IMR-90 (cell line): ENCODE data around the gene AP3B1. TPM values are rescaled to one million over a fixed set of nuclear protein-coding genes. Genes with fewer than 3 reads are reported as not detected.

Experiments used
- ATAC-seq: fragments of 200-7000 bp; cut with Tn5 transposase; 2 replicates; pipeline ENCODE4 v1.9.1; 2020; ENCODE audit warnings: low read depth, mild to moderate bottlenecking, moderate library complexity
- BruUV-seq: library from RNA; stranded (reverse); fragments of 400-500 nt; replicated peaks from 2 replicates; lab custom pipeline; 2021; lab: Mats Ljungman, UMichigan
- CTCF ChIA-PET: fragments of 300-600 bp; formaldehyde crosslinking; extraction: SDS; loops from one replicate; lab custom pipeline; 2021; ENCODE audit warnings: antibody characterized with exemption; lab: Yijun Ruan, JAX
- POLR2A ChIA-PET: fragments of 300-600 bp; sonication (Branson Sonifier 250); formaldehyde crosslinking; loops from one replicate; lab custom pipeline; 2022; ENCODE audit warnings: antibody characterized with exemption; ENCODE audit not compliant: unreplicated experiment; lab: Charles Lee
- DNase-seq: peaks from one replicate; pipeline ENCODE4 v3.0.0; 2013
- H2AFZ ChIP-seq: replicated peaks from 2 replicates; pipeline ENCODE3; 2013; ENCODE audit warnings: low read length, mild to moderate bottlenecking; ENCODE audit not compliant: poor library complexity
- H2AK5ac ChIP-seq: 2 replicates; pipeline ENCODE4 v1.6.1; 2013; ENCODE audit warnings: low read depth, low read length, inconsistent platforms
- H2AK9ac ChIP-seq: replicated peaks from 2 replicates; pipeline ENCODE3; 2013; ENCODE audit warnings: mild to moderate bottlenecking, low read depth, low read length, moderate library complexity; ENCODE audit not compliant: poor library complexity
- H2BK120ac ChIP-seq: 2 replicates; pipeline ENCODE4 v1.6.1; 2013; ENCODE audit warnings: low read depth, low read length, inconsistent platforms
- H2BK15ac ChIP-seq: 3 replicates; pipeline ENCODE4 v1.6.1; 2013; ENCODE audit warnings: low read depth, low read length, inconsistent platforms
- H2BK20ac ChIP-seq: 2 replicates; pipeline ENCODE4 v1.6.1; 2013; ENCODE audit warnings: low read depth, mild to moderate bottlenecking, inconsistent platforms, low read length, moderate library complexity
- H2BK5ac ChIP-seq: 2 replicates; pipeline ENCODE4 v1.6.1; 2013; ENCODE audit warnings: mild to moderate bottlenecking, low read depth, low read length, inconsistent platforms; ENCODE audit not compliant: poor library complexity, severe bottlenecking
- H3K14ac ChIP-seq: replicated peaks from 2 replicates; pipeline ENCODE4 v1.6.1; 2013; ENCODE audit warnings: low read depth, low read length, inconsistent platforms
- H3K18ac ChIP-seq: 2 replicates; pipeline ENCODE4 v1.6.1; 2013; ENCODE audit warnings: low read depth, low read length, control low read depth
- H3K23ac ChIP-seq: 2 replicates; pipeline ENCODE4 v1.6.1; 2013; ENCODE audit warnings: low read depth, low read length, inconsistent platforms
- H3K27ac ChIP-seq: 2 replicates; pipeline ENCODE4 v1.5.1; 2013; ENCODE audit warnings: mild to moderate bottlenecking, control low read depth, low read length; ENCODE audit not compliant: insufficient read depth
- H3K27me3 ChIP-seq: 2 replicates; pipeline ENCODE4 v1.6.1; 2013; ENCODE audit warnings: low read length; ENCODE audit not compliant: control insufficient read depth, insufficient read depth
- H3K36me3 ChIP-seq: 2 replicates; pipeline ENCODE4 v1.6.1; 2013; ENCODE audit warnings: low read length, mixed read lengths; ENCODE audit not compliant: control insufficient read depth, insufficient read depth
- H3K4ac ChIP-seq: 2 replicates; pipeline ENCODE4 v1.6.1; 2013; ENCODE audit warnings: low read depth, low read length, inconsistent platforms
- H3K4me1 ChIP-seq: 2 replicates; pipeline ENCODE4 v1.6.1; 2013; ENCODE audit warnings: low read length, mixed read lengths; ENCODE audit not compliant: control insufficient read depth, insufficient read depth
- H3K4me2 ChIP-seq: 2 replicates; pipeline ENCODE4 v1.6.1; 2013; ENCODE audit warnings: low read depth, mild to moderate bottlenecking, control low read depth, low read length, moderate library complexity
- H3K4me3 ChIP-seq: 2 replicates; pipeline ENCODE4 v1.5.1; 2013; ENCODE audit warnings: low read depth, mild to moderate bottlenecking, control low read depth, low read length, moderate library complexity; ENCODE audit not compliant: insufficient read depth
- H3K56ac ChIP-seq: 2 replicates; pipeline ENCODE4 v1.6.1; 2013; ENCODE audit warnings: low read length, inconsistent platforms; ENCODE audit not compliant: insufficient read depth; ENCODE audit errors: extremely low read depth
- H3K79me1 ChIP-seq, 2 experiments: 2 replicates each; pipeline ENCODE4 v1.6.1; 2013; ENCODE audit warnings: low read length in 2 of 2, inconsistent platforms in 1 of 2, low read depth in 1 of 2
- H3K9ac ChIP-seq: 2 replicates; pipeline ENCODE4 v1.6.1; 2013; ENCODE audit warnings: low read depth, low read length, control low read depth
- H3K9me1 ChIP-seq: 2 replicates; pipeline ENCODE4 v1.6.1; 2013; ENCODE audit warnings: low read length, inconsistent platforms; ENCODE audit not compliant: insufficient read depth
- H3K9me3 ChIP-seq: 2 replicates; pipeline ENCODE4 v1.6.1; 2013; ENCODE audit warnings: low read length; ENCODE audit not compliant: control insufficient read depth, insufficient read depth
- H4K20me1 ChIP-seq: 2 replicates; pipeline ENCODE4 v1.6.1; 2013; ENCODE audit warnings: low read length, inconsistent platforms; ENCODE audit not compliant: insufficient read depth
- H4K5ac ChIP-seq: 2 replicates; pipeline ENCODE4 v1.6.1; 2013; ENCODE audit warnings: mild to moderate bottlenecking, low read depth, low read length, control low read depth
- H4K8ac ChIP-seq, 2 experiments: 2 replicates each; pipeline ENCODE4 v1.6.1; 2013; ENCODE audit warnings: low read depth in 2 of 2, low read length in 2 of 2, control low read depth in 1 of 2, inconsistent platforms in 1 of 2
- H4K91ac ChIP-seq: 2 replicates; pipeline ENCODE4 v1.6.1; 2013; ENCODE audit warnings: low read depth, low read length, inconsistent platforms; ENCODE audit not compliant: insufficient read depth
- BHLHE40 ChIP-seq: fragments of 150-350 bp; IDR thresholded peaks from 2 replicates; pipeline ENCODE4 v1.6.1; 2016; ENCODE audit warnings: mild to moderate bottlenecking, low read depth, low read length
- CEBPB ChIP-seq: IDR thresholded peaks from 2 replicates; pipeline ENCODE4 v1.6.1; 2012; ENCODE audit warnings: low read depth, low read length, improper control_type of control experiment
- CHD1 ChIP-seq: IDR thresholded peaks from 2 replicates; pipeline ENCODE4 v1.6.1; 2012; ENCODE audit warnings: low read depth, low read length, improper control_type of control experiment
- CTCF ChIP-seq: conservative IDR thresholded peaks from 2 replicates; pipeline ENCODE4 v1.5.1; 2012; ENCODE audit warnings: mild to moderate bottlenecking, low read depth, low read length, improper control_type of control experiment
- ELK1 ChIP-seq: fragments of 150-350 bp; IDR thresholded peaks from 2 replicates; pipeline ENCODE4 v1.6.1; 2016; ENCODE audit warnings: low read depth, mild to moderate bottlenecking, low read length, moderate library complexity, borderline replicate concordance
- FOS ChIP-seq: fragments of 150-350 bp; IDR thresholded peaks from 2 replicates; pipeline ENCODE4 v1.6.1; 2016; ENCODE audit warnings: low read depth, low read length
- MAFK ChIP-seq: IDR thresholded peaks from 2 replicates; pipeline ENCODE4 v1.6.1; 2012; ENCODE audit warnings: low read depth, low read length, improper control_type of control experiment
- MAZ ChIP-seq: IDR thresholded peaks from 2 replicates; pipeline ENCODE4 v1.6.1; 2012; ENCODE audit warnings: low read depth, mild to moderate bottlenecking, low read length, improper control_type of control experiment, moderate library complexity, borderline replicate concordance
- MXI1 ChIP-seq: IDR thresholded peaks from 2 replicates; pipeline ENCODE4 v1.6.1; 2012; ENCODE audit warnings: low read depth, mild to moderate bottlenecking, low read length, moderate library complexity, borderline replicate concordance
- NFE2L2 ChIP-seq: fragments of 150-350 bp; IDR thresholded peaks from 2 replicates; pipeline ENCODE4 v1.6.1; 2016; ENCODE audit warnings: low read depth, mild to moderate bottlenecking, low read length
- POLR2A ChIP-seq: IDR thresholded peaks from 2 replicates; pipeline ENCODE4 v1.6.1; 2012; ENCODE audit warnings: mild to moderate bottlenecking, low read depth, low read length
- RAD21 ChIP-seq: IDR thresholded peaks from 2 replicates; pipeline ENCODE4 v1.6.1; 2012; ENCODE audit warnings: low read length, improper control_type of control experiment
- RCOR1 ChIP-seq: IDR thresholded peaks from 2 replicates; pipeline ENCODE4 v1.6.1; 2012; ENCODE audit warnings: mild to moderate bottlenecking, low read length, improper control_type of control experiment; ENCODE audit not compliant: insufficient replicate concordance
- RFX5 ChIP-seq: IDR thresholded peaks from 2 replicates; pipeline ENCODE4 v1.8.0; 2012; ENCODE audit warnings: low read depth, mild to moderate bottlenecking, low read length, moderate library complexity
- SMC3 ChIP-seq: fragments of 150-350 bp; IDR thresholded peaks from 2 replicates; pipeline ENCODE4 v1.6.1; 2016; ENCODE audit warnings: low read depth, mild to moderate bottlenecking, antibody characterized with exemption, low read length, moderate library complexity
- USF2 ChIP-seq: fragments of 150-350 bp; IDR thresholded peaks from 2 replicates; pipeline ENCODE4 v1.6.1; 2017; ENCODE audit warnings: mild to moderate bottlenecking, antibody characterized with exemption, low read length, low read depth
- WGBS, 2 experiments: methylation state at CpG; one replicate each; pipeline versions ENCODE4 v1.1.5 to v1.1.7; 2013; ENCODE audit warnings: missing lambda C conversion rate in 2 of 2; ENCODE audit not compliant: insufficient read length in 1 of 2; ENCODE audit errors: extremely low coverage in 2 of 2; 5-methylcytosine and 5-hydroxymethylcytosine counted together
- dilution Hi-C: fragments of 300-500 bp; cut with HindIII; formaldehyde crosslinking; loops from one replicate; pipeline ENCODE4 v1.14.3; 2018; ENCODE audit warnings: low sequenced_read_pairs; ENCODE audit not compliant: unreplicated experiment
- in situ Hi-C: fragments of 300-500 bp; cut with MboI; formaldehyde crosslinking; loops from 3 replicates; pipeline ENCODE4 v1.14.3; 2019; ENCODE audit warnings: low sequenced_read_pairs, inconsistent platforms, mixed read lengths
- intact Hi-C: fragments of 100-400 bp; cut with micrococcal nuclease; formaldehyde crosslinking; loops from 2 replicates; pipeline ENCODE4 v1.10.0; 2022
- polyA plus RNA-seq, 3 experiments: library from polyadenylated mRNA; depleted of rRNA; stranded (reverse); fragments of >200 nt; gene quantifications; 2 replicates each; pipeline ENCODE4 v1.2.3, GENCODE V29; 2012; ENCODE audit warnings: low replicate concordance in 1 of 3
- total RNA-seq: library from RNA; depleted of rRNA; stranded (reverse); fragments of >200 nt; gene quantifications from 2 replicates; pipeline ENCODE4 v1.2.3, GENCODE V29; 2012

AP3B1 gene
- total and polyA plus RNA-seq, 2 of the 4 experiments (the other 2 are of a cell fraction): 33.1 to 59.0 TPM

- ATAC-seq (no peak), DNase-seq (no peak)
- Histone ChIP-seq H3K4ac (no peak overlapping the region), H2BK120ac (no peak overlapping the region), H3K9me3 (no peaks in the 10 kb centered on the region), H3K27me3 (no peaks in the 10 kb centered on the region), H3K4me2 (no peak overlapping the region), H4K8ac (no peak overlapping the region), H3K14ac (no peak overlapping the region), H3K18ac (no peak overlapping the region), H3K9me1 (peaks cover 6% of the 10 kb centered on the region), H4K5ac (no peak overlapping the region), H3K27ac (no peak overlapping the region), H3K79me1 (peaks cover 20 to 25% of the 10 kb centered on the region in 2 experiments), H2AFZ (no peak overlapping the region), H2BK5ac (no peak overlapping the region), H3K9ac (no peak overlapping the region), H3K23ac (no peak overlapping the region), H2BK20ac (no peak overlapping the region), H4K20me1 (peaks cover 5% of the 10 kb centered on the region; the same call in 1 of the 2 replicates), H3K36me3 (peaks cover 16% of the 10 kb centered on the region), H3K4me1 (no peaks in the 10 kb centered on the region), H3K4me3 (no peak overlapping the region), H3K56ac (no peak overlapping the region), H2AK9ac (no peak overlapping the region), H2BK15ac (no peak overlapping the region), H4K91ac (no peak overlapping the region), H2AK5ac (no peak overlapping the region)
- CTCF ChIA-PET: no interaction called here
- intact Hi-C loops: no loop called here
- TF ChIP-seq FOS (no peak), NFE2L2 (no peak), BHLHE40 (no peak), ELK1 (no peak), MAZ (no peak), RCOR1 (no peak), CEBPB (no peak), CTCF (no peak), RAD21 (no peak), RFX5 (no peak), CHD1 (no peak), MAFK (no peak), POLR2A (no peak), MXI1 (no peak), USF2 (no peak), SMC3 (no peak)
- in situ Hi-C loops: no loop called here
- POLR2A ChIA-PET: no interaction called here
- WGBS, 2 experiments: 100% methylated on average over 1 of the region's 5 CpGs; no CpG with 5 or more reads in 1 of the 2 experiments
- dilution Hi-C loops: no loop called here
- no TSS peak for BruUV-seq
Observed at GRCh38 chr5:78178356-78178755, 116.1 kb downstream of the AP3B1 start.
